K562 (cell line): Measurements from ENCODE around the gene HOXB1. TPM values are rescaled to one million over a fixed set of nuclear protein-coding genes. Genes with fewer than 3 reads are reported as not detected.

Experiments
- CBFA2T3 ChIP-seq: fragments of 450-650 bp; IDR thresholded peaks from 2 replicates; pipeline ENCODE4 v1.6.1; 2017
- DPF2 ChIP-seq: fragments of 450-650 bp; IDR thresholded peaks from 2 replicates; pipeline ENCODE4 v1.6.1; 2016
- HBP1 ChIP-seq: fragments of 450-650 bp; formaldehyde crosslinking; IDR thresholded peaks from 2 replicates; pipeline ENCODE4 v1.4.0; 2022; ENCODE audit warnings: missing genetic modification characterization
- HDAC8 ChIP-seq: fragments of 450-650 bp; IDR thresholded peaks from 2 replicates; pipeline ENCODE4 v1.6.1; 2016; ENCODE audit warnings: mild to moderate bottlenecking, missing genetic modification characterization, moderate library complexity, missing compliant biosample characterization
- MNT ChIP-seq, 2 experiments: fragments of 450-650 bp; conservative IDR thresholded peaks; 2 replicates each; pipeline ENCODE4 v1.6.1; 2017; ENCODE audit warnings: mild to moderate bottlenecking in 2 of 2, moderate library complexity in 2 of 2
- NR3C1 ChIP-seq: sonication (generic); formaldehyde crosslinking; IDR thresholded peaks from 2 replicates; pipeline ENCODE4 v1.8.1; 2022; ENCODE audit warnings: missing genetic modification reagents
- RBBP5 ChIP-seq: fragments of 200-600 bp; sonication (generic); IDR thresholded peaks from 2 replicates; pipeline ENCODE4 v1.6.1; 2012; ENCODE audit warnings: borderline replicate concordance, mild to moderate bottlenecking, low read length, control low read depth, inconsistent platforms; ENCODE audit not compliant: insufficient read depth, poor library complexity, severe bottlenecking
- RBM15 ChIP-seq: fragments of 200-400 bp; formaldehyde crosslinking; IDR thresholded peaks from 2 replicates; pipeline ENCODE4 v1.6.1; 2018; ENCODE audit warnings: mild to moderate bottlenecking, low read length, moderate library complexity; ENCODE audit not compliant: insufficient read depth
- SMARCE1 ChIP-seq: fragments of 450-650 bp; IDR thresholded peaks from 2 replicates; pipeline ENCODE4 v1.7.1; 2016; ENCODE audit warnings: mild to moderate bottlenecking
- SNRNP70 ChIP-seq: fragments of 200-400 bp; formaldehyde crosslinking; optimal IDR thresholded peaks from 2 replicates; pipeline ENCODE3; 2017; ENCODE audit warnings: low read depth, low read length
- TAF1 ChIP-seq: IDR thresholded peaks from 2 replicates; pipeline ENCODE4 v1.6.1; 2011; ENCODE audit warnings: mild to moderate bottlenecking, low read length, moderate library complexity; ENCODE audit not compliant: insufficient read depth, control insufficient read depth, severe bottlenecking; ENCODE audit errors: extremely low read depth
- THRA ChIP-seq: fragments of 450-650 bp; IDR thresholded peaks from 2 replicates; pipeline ENCODE4 v1.6.1; 2017; ENCODE audit warnings: mild to moderate bottlenecking, moderate library complexity
- TSHZ1 ChIP-seq: fragments of 250-450 bp; sonication (Bioruptor Pico); IDR thresholded peaks from 2 replicates; pipeline ENCODE4 v1.4.0; 2020; ENCODE audit warnings: mild to moderate bottlenecking, moderate library complexity
- USF2 ChIP-seq: sonication (generic); formaldehyde crosslinking; IDR thresholded peaks from 2 replicates; pipeline ENCODE4 v1.5.0; 2020; ENCODE audit warnings: missing genetic modification reagents
- VEZF1 ChIP-seq: fragments of 200-800 bp; sonication (Bioruptor generic); IDR thresholded peaks from 2 replicates; pipeline ENCODE4 v1.6.1; 2017; ENCODE audit warnings: missing genetic modification characterization, missing compliant biosample characterization
- polyA plus RNA-seq, 8 experiments: library from polyadenylated mRNA; depleted of rRNA in 4 of 8; stranded (reverse) in 5 of 8; unstranded in 3 of 8; fragments of >200 nt; fragmentation: Nextera tagmentation in 2 of 8; fragmentation: Illumina TruSeq in 1 of 8; extraction: Ambion mirVana in 2 of 8; extraction: Trizol in 1 of 8; gene quantifications; 2 replicates each; pipeline versions ENCODE4 v1.2.1 to v1.2.3, GENCODE V29; 2011 to 2014; ENCODE audit warnings: inconsistent platforms in 1 of 8, missing spikeins in 1 of 8
- total RNA-seq, 7 experiments: library from RNA; depleted of rRNA in 6 of 7; stranded (reverse); fragments of >200 nt in 6 of 7; fragmentation: Illumina TruSeq in 2 of 7; extraction: Trizol in 2 of 7; gene quantifications; 2 replicates each; pipeline versions ENCODE4 v1.2.1 to v1.2.3, GENCODE V29; 2011 to 2021; ENCODE audit warnings: low replicate concordance in 1 of 7

Gene HOXB1
- total and polyA plus RNA-seq, 9 of the 15 experiments (the other 6 are each of a cell fraction or from before 2014, with no cell fraction given) = 0.04 TPM; not detected in 8

GRCh38 chr17:48513666-48514455, 16.9 kb downstream of the HOXB1 start (continued):
- TF ChIP-seq RBM15 = no peak
- TF ChIP-seq TSHZ1 = no peak
- no peak for TF ChIP-seq USF2 (CRISPR knock-in tag)
- TF ChIP-seq SNRNP70 = no peak
- no peak for TF ChIP-seq TAF1
- no peak for TF ChIP-seq HDAC8 (tag)
- no peak for TF ChIP-seq THRA
- TF ChIP-seq DPF2 = peak; percentile 43; the same call in 1 of the 2 replicates
- peak in 1 of 2 experiments; percentile 38; a peak in 1 of 4 replicates for TF ChIP-seq MNT (conservative IDR thresholded peaks at IDR 0.05)
- 0 out of 2 replicates have a peak, but pooled peaks have one; percentile 35 for TF ChIP-seq SMARCE1
- TF ChIP-seq RBBP5 = peak; percentile 32
- no peak for TF ChIP-seq NR3C1 (CRISPR knock-in tag)
- TF ChIP-seq VEZF1 = peak; percentile 41; the same call in 1 of the 2 replicates
- no peak for TF ChIP-seq HBP1 (CRISPR knock-in tag)
- TF ChIP-seq CBFA2T3 = peak; percentile 57
